ENCODE results near the gene OCA2.

DNA sequence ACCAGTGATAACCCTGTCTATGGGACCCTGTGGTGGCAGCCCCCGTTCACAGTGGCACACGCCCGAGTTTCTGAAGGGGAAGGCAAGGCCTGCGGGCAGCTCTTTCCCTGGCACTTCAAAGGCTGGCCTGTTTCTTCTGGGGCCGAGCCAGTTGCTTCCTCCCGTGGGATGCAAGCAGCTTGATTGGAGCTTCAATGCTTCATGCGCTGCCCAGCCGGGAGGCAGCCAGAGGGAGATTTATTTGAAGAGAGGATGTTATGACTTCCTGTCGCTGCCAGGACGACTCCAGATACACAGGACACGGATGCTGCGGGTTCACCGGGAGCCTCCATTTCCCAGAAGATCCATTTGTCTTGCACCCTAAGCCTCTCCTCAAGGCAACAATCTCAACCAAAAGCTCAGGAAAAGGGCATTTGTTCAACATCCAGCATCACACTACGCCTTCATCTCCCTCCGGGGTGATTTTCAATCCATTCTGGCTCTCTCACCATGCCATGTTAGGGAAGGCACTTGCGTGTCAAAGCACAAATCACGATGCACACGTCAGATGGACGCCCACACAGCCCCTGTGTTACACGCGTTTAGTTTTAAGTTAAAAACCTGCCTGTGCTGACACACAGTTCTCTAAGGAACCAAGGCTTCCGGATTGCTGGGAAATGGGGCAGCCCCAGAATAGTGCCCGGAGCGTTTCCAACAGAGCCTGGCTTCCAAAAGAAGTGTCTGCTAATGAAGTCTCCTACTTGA is 330.2 kb downstream of the OCA2 start:
- TF ChIP-seq, protein P1, sequence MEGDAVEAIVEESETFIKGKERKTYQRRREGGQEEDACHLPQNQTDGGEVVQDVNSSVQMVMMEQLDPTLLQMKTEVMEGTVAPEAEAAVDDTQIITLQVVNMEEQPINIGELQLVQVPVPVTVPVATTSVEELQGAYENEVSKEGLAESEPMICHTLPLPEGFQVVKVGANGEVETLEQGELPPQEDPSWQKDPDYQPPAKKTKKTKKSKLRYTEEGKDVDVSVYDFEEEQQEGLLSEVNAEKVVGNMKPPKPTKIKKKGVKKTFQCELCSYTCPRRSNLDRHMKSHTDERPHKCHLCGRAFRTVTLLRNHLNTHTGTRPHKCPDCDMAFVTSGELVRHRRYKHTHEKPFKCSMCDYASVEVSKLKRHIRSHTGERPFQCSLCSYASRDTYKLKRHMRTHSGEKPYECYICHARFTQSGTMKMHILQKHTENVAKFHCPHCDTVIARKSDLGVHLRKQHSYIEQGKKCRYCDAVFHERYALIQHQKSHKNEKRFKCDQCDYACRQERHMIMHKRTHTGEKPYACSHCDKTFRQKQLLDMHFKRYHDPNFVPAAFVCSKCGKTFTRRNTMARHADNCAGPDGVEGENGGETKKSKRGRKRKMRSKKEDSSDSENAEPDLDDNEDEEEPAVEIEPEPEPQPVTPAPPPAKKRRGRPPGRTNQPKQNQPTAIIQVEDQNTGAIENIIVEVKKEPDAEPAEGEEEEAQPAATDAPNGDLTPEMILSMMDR (optimal IDR thresholded peaks at IDR 0.05 in 1 of 3, IDR thresholded peaks at IDR 0.05 in 1 of 3, conservative IDR thresholded peaks at IDR 0.05 in 1 of 3; ENCODE audit: extremely low read depth in 1 of 3, insufficient read depth in 2 of 3, low read length in 3 of 3): no peak
- no peak for TF ChIP-seq EZH2 (IDR thresholded peaks at IDR 0.05; ENCODE audit: low read length)
